A549 (cell line): ENCODE results near the gene NCAPH2. TPM values are rescaled to one million over a fixed set of nuclear protein-coding genes. Genes with fewer than 3 reads are reported as not detected.
A peak's percentile ranks its signal among the peaks of the same experiment; 100 is the strongest.

Source experiments
- BHLHE40 ChIP-seq: IDR thresholded peaks from 2 replicates; pipeline ENCODE4 v1.6.1; 2012; ENCODE audit warnings: low read depth, low read length, inconsistent platforms
- CBX2 ChIP-seq: fragments of 200-600 bp; sonication (generic); IDR thresholded peaks from 2 replicates; pipeline ENCODE4 v1.6.1; 2016; ENCODE audit warnings: low read depth, mild to moderate bottlenecking, borderline replicate concordance
- CHD2 ChIP-seq: fragments of 150-350 bp; IDR thresholded peaks from 2 replicates; pipeline ENCODE4 v1.6.1; 2014; ENCODE audit warnings: low read length; ENCODE audit not compliant: partially characterized antibody
- CHD4 ChIP-seq: fragments of 200-600 bp; sonication (generic); IDR thresholded peaks from 2 replicates; pipeline ENCODE4 v1.6.1; 2016; ENCODE audit warnings: antibody characterized with exemption, mild to moderate bottlenecking, borderline replicate concordance
- EHF ChIP-seq: fragments of 250-450 bp; sonication (Bioruptor Pico); IDR thresholded peaks from 2 replicates; pipeline ENCODE4 v1.5.0; 2020; ENCODE audit warnings: mild to moderate bottlenecking
- EP300 ChIP-seq, 2 experiments: fragments of >200 bp; sonication (Bioruptor Twin); formaldehyde crosslinking; IDR thresholded peaks; 2 replicates in 1 of 2; 3 replicates in 1 of 2; pipeline ENCODE4 v1.6.1; 2016 to 2017
- ESRRA ChIP-seq: fragments of 150-350 bp; IDR thresholded peaks from 2 replicates; pipeline ENCODE4 v1.6.1; 2014; ENCODE audit warnings: mild to moderate bottlenecking, low read length, borderline replicate concordance
- FOSL2 ChIP-seq, 2 experiments: fragments of 450-650 bp in 1 of 2; fragments of >200 bp in 1 of 2; sonication (Bioruptor Twin) in 1 of 2; formaldehyde crosslinking; IDR thresholded peaks; 2 replicates each; pipeline versions ENCODE4 v1.5.0 to v1.6.1; 2016 to 2020; ENCODE audit warnings: mild to moderate bottlenecking in 1 of 2, moderate library complexity in 1 of 2
- HDAC2 ChIP-seq: fragments of 200-600 bp; sonication (generic); IDR thresholded peaks from 2 replicates; pipeline ENCODE4 v1.6.1; 2016
- HEYL ChIP-seq: fragments of 250-450 bp; sonication (Bioruptor Pico); IDR thresholded peaks from 2 replicates; pipeline ENCODE4 v1.8.0; 2021; ENCODE audit warnings: mild to moderate bottlenecking, moderate library complexity
- HOXA7 ChIP-seq: fragments of 250-450 bp; sonication (Bioruptor Pico); IDR thresholded peaks from 2 replicates; pipeline ENCODE4 v1.5.0; 2020; ENCODE audit warnings: mild to moderate bottlenecking, moderate library complexity
- HOXB5 ChIP-seq: fragments of 250-450 bp; sonication (Bioruptor Pico); IDR thresholded peaks from 2 replicates; pipeline ENCODE4 v1.5.0; 2020; ENCODE audit warnings: mild to moderate bottlenecking, moderate library complexity
- JUNB ChIP-seq: fragments of >200 bp; sonication (Bioruptor Twin); formaldehyde crosslinking; IDR thresholded peaks from 2 replicates; pipeline ENCODE4 v1.6.1; 2016
- KDM1A ChIP-seq: fragments of 200-600 bp; sonication (generic); IDR thresholded peaks from 2 replicates; pipeline ENCODE4 v1.6.1; 2016; ENCODE audit warnings: low read depth, mild to moderate bottlenecking
- KDM5A ChIP-seq: fragments of 200-600 bp; sonication (generic); IDR thresholded peaks from 2 replicates; pipeline ENCODE4 v1.6.1; 2016; ENCODE audit warnings: antibody characterized with exemption, mild to moderate bottlenecking
- MAFK ChIP-seq: fragments of 450-650 bp; IDR thresholded peaks from 2 replicates; pipeline ENCODE4 v1.6.1; 2014; ENCODE audit not compliant: partially characterized antibody
- NFE2L2 ChIP-seq: fragments of 150-350 bp; conservative IDR thresholded peaks from 2 replicates; pipeline ENCODE4 v1.6.1; 2014; ENCODE audit warnings: low read length
- NPAS2 ChIP-seq: fragments of 250-450 bp; sonication (Bioruptor Pico); IDR thresholded peaks from 2 replicates; pipeline ENCODE4 v1.8.0; 2022; ENCODE audit warnings: mild to moderate bottlenecking, moderate library complexity, borderline replicate concordance
- NR3C1 ChIP-seq: fragments of >200 bp; sonication (Bioruptor Twin); formaldehyde crosslinking; IDR thresholded peaks from 3 replicates; pipeline ENCODE4 v1.6.1; 2017
- PHF8 ChIP-seq: fragments of 200-600 bp; sonication (generic); IDR thresholded peaks from 2 replicates; pipeline ENCODE4 v1.6.1; 2016; ENCODE audit warnings: low read depth, mild to moderate bottlenecking, antibody characterized with exemption, moderate library complexity, borderline replicate concordance
- RAD21 ChIP-seq, 2 experiments: fragments of >200 bp in 1 of 2; sonication (Bioruptor Twin) in 1 of 2; formaldehyde crosslinking in 1 of 2; IDR thresholded peaks in 1 of 2; conservative IDR thresholded peaks in 1 of 2; 2 replicates in 1 of 2; 3 replicates in 1 of 2; pipeline ENCODE4 v1.6.1; 2012 to 2018; ENCODE audit warnings: inconsistent platforms in 1 of 2
- RARB ChIP-seq: fragments of 250-450 bp; sonication (Bioruptor Pico); IDR thresholded peaks from 2 replicates; pipeline ENCODE4 v1.8.0; 2021; ENCODE audit warnings: mild to moderate bottlenecking, moderate library complexity
- RCOR1 ChIP-seq: fragments of 150-350 bp; IDR thresholded peaks from 2 replicates; pipeline ENCODE4 v1.6.1; 2014; ENCODE audit warnings: antibody characterized with exemption, low read length, low read depth
- RFX5 ChIP-seq: fragments of 450-650 bp; IDR thresholded peaks from 2 replicates; pipeline ENCODE4 v1.7.1; 2014; ENCODE audit warnings: antibody characterized with exemption, mild to moderate bottlenecking, moderate library complexity
- TP53 ChIP-seq: fragments of 250-450 bp; sonication (Bioruptor Pico); IDR thresholded peaks from 2 replicates; pipeline ENCODE4 v1.5.0; 2021; ENCODE audit warnings: mild to moderate bottlenecking, moderate library complexity
- ZC3H11A ChIP-seq: fragments of 450-650 bp; IDR thresholded peaks from 2 replicates; pipeline ENCODE4 v1.6.1; 2014; ENCODE audit warnings: antibody characterized with exemption, mild to moderate bottlenecking
- ZFP36 ChIP-seq: fragments of 450-650 bp; IDR thresholded peaks from 2 replicates; pipeline ENCODE4 v1.6.1; 2014; ENCODE audit warnings: borderline replicate concordance; ENCODE audit not compliant: partially characterized antibody
- ZNF302 ChIP-seq: fragments of 250-450 bp; sonication (Bioruptor Pico); IDR thresholded peaks from 2 replicates; pipeline ENCODE4 v1.9.0; 2021; ENCODE audit warnings: inconsistent platforms, mild to moderate bottlenecking, moderate library complexity
- polyA plus RNA-seq, 4 experiments: library from polyadenylated mRNA; depleted of rRNA in 3 of 4; stranded (reverse); fragments of >200 nt; fragmentation: RNase III in 1 of 4; extraction: RNeasy Plus Mini Kit Qiagen cat#74134 plus additional on column Dnase treatment in 1 of 4; gene quantifications; 2 replicates in 3 of 4; 3 replicates in 1 of 4; pipeline ENCODE4 v1.2.3, GENCODE V29; 2011 to 2017
- TF ChIP-seq, protein P1 (sequence below): fragments of >200 bp; sonication (Bioruptor Twin); formaldehyde crosslinking; IDR thresholded peaks from 3 replicates; pipeline ENCODE4 v1.6.1; 2016
- TF ChIP-seq, protein P2 (sequence below): IDR thresholded peaks from 2 replicates; pipeline ENCODE4 v1.6.1; 2012; ENCODE audit warnings: low read depth, borderline replicate concordance
- TF ChIP-seq, protein P3 (sequence below): fragments of >200 bp; sonication (Bioruptor Twin); formaldehyde crosslinking; IDR thresholded peaks from 3 replicates; pipeline ENCODE4 v1.5.1; 2016
- TF ChIP-seq, protein P4 (sequence below): fragments of >200 bp; sonication (Bioruptor Twin); formaldehyde crosslinking; IDR thresholded peaks from 2 replicates; pipeline ENCODE4 v1.6.1; 2016
- TF ChIP-seq, protein P5 (sequence below): IDR thresholded peaks from 2 replicates; pipeline ENCODE4 v1.6.1; 2012
- TF ChIP-seq, protein P6 (sequence below): fragments of 200-600 bp; sonication (generic); IDR thresholded peaks from 2 replicates; pipeline ENCODE4 v1.6.1; 2016; ENCODE audit warnings: antibody characterized with exemption, mild to moderate bottlenecking, moderate library complexity
- TF ChIP-seq, protein P7 (sequence below): IDR thresholded peaks from 2 replicates; pipeline ENCODE4 v1.6.1; 2012

The NCAPH2 gene
- polyA plus RNA-seq, 2 of the 4 experiments (the other 2 are of a cell fraction), result 14.3 to 27.7 TPM

DNA sequence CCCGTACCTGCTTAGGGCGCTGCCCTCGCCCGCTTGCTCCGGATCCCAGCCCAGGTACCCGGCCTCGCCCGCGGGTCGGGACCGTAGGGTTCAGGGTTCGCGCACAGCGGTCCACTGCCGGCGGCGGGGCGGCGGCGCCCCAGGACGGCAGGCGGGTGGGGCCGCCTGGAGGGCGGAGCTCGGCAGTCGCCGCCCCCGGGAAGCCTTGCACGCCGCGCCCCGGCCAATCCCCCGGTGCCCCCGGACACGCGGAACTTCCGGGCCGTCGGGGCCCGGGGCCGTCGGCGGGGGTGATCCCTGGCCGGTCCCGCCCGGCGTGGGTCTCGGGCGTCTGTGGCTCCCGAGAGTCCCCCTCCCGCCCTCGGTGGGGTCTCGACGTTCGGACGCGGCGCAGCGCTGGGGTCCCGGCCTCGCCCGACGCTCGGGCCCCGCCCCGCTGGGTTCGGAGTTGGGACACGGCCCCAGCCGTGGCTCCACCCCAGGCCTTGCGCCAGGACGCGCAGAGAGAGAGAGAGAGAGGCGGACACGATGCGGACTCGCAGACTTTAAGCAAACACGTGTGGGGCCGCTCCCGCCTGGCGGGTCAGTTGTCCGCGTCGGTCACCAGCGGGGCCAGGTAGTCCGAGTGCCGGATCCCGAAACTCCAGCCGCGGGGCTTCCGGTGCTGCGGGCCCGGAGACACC is 22.0 kb downstream of the NCAPH2 start, which contains the start of gene TYMP (continued):
- TF ChIP-seq, protein P1, sequence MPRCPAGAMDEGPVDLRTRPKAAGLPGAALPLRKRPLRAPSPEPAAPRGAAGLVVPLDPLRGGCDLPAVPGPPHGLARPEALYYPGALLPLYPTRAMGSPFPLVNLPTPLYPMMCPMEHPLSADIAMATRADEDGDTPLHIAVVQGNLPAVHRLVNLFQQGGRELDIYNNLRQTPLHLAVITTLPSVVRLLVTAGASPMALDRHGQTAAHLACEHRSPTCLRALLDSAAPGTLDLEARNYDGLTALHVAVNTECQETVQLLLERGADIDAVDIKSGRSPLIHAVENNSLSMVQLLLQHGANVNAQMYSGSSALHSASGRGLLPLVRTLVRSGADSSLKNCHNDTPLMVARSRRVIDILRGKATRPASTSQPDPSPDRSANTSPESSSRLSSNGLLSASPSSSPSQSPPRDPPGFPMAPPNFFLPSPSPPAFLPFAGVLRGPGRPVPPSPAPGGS, result peak; percentile 72; the same call in 2 of the 3 replicates
- no peak for TF ChIP-seq HOXB5 (CRISPR knock-in tag)
- no peak for TF ChIP-seq ESRRA
- TF ChIP-seq, protein P2, sequence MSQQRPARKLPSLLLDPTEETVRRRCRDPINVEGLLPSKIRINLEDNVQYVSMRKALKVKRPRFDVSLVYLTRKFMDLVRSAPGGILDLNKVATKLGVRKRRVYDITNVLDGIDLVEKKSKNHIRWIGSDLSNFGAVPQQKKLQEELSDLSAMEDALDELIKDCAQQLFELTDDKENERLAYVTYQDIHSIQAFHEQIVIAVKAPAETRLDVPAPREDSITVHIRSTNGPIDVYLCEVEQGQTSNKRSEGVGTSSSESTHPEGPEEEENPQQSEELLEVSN, result peak; percentile 76
- TF ChIP-seq JUNB, result no peak
- no peak for TF ChIP-seq RAD21 (conservative IDR thresholded peaks at IDR 0.05 in 1 of 2, IDR thresholded peaks at IDR 0.05 in 1 of 2)
- TF ChIP-seq KDM1A, result no peak
- TF ChIP-seq TP53 (CRISPR knock-in tag), result no peak
- TF ChIP-seq, protein P3, sequence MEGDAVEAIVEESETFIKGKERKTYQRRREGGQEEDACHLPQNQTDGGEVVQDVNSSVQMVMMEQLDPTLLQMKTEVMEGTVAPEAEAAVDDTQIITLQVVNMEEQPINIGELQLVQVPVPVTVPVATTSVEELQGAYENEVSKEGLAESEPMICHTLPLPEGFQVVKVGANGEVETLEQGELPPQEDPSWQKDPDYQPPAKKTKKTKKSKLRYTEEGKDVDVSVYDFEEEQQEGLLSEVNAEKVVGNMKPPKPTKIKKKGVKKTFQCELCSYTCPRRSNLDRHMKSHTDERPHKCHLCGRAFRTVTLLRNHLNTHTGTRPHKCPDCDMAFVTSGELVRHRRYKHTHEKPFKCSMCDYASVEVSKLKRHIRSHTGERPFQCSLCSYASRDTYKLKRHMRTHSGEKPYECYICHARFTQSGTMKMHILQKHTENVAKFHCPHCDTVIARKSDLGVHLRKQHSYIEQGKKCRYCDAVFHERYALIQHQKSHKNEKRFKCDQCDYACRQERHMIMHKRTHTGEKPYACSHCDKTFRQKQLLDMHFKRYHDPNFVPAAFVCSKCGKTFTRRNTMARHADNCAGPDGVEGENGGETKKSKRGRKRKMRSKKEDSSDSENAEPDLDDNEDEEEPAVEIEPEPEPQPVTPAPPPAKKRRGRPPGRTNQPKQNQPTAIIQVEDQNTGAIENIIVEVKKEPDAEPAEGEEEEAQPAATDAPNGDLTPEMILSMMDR, result no peak
- no peak for TF ChIP-seq HEYL (CRISPR knock-in tag)
- no peak for TF ChIP-seq FOSL2 (IDR thresholded peaks at IDR 0.05)
- TF ChIP-seq FOSL2 (CRISPR knock-in tag; IDR thresholded peaks at IDR 0.05), result no peak
- TF ChIP-seq, protein P4, sequence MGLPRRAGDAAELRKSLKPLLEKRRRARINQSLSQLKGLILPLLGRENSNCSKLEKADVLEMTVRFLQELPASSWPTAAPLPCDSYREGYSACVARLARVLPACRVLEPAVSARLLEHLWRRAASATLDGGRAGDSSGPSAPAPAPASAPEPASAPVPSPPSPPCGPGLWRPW, result no peak
- no peak for TF ChIP-seq RCOR1
- TF ChIP-seq, protein P5, sequence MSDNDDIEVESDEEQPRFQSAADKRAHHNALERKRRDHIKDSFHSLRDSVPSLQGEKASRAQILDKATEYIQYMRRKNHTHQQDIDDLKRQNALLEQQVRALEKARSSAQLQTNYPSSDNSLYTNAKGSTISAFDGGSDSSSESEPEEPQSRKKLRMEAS, result peak; percentile 92
- no peak for TF ChIP-seq ZNF302
- TF ChIP-seq CHD2, result no peak
- no peak for TF ChIP-seq HDAC2
- no peak for TF ChIP-seq BHLHE40
- TF ChIP-seq, protein P6, sequence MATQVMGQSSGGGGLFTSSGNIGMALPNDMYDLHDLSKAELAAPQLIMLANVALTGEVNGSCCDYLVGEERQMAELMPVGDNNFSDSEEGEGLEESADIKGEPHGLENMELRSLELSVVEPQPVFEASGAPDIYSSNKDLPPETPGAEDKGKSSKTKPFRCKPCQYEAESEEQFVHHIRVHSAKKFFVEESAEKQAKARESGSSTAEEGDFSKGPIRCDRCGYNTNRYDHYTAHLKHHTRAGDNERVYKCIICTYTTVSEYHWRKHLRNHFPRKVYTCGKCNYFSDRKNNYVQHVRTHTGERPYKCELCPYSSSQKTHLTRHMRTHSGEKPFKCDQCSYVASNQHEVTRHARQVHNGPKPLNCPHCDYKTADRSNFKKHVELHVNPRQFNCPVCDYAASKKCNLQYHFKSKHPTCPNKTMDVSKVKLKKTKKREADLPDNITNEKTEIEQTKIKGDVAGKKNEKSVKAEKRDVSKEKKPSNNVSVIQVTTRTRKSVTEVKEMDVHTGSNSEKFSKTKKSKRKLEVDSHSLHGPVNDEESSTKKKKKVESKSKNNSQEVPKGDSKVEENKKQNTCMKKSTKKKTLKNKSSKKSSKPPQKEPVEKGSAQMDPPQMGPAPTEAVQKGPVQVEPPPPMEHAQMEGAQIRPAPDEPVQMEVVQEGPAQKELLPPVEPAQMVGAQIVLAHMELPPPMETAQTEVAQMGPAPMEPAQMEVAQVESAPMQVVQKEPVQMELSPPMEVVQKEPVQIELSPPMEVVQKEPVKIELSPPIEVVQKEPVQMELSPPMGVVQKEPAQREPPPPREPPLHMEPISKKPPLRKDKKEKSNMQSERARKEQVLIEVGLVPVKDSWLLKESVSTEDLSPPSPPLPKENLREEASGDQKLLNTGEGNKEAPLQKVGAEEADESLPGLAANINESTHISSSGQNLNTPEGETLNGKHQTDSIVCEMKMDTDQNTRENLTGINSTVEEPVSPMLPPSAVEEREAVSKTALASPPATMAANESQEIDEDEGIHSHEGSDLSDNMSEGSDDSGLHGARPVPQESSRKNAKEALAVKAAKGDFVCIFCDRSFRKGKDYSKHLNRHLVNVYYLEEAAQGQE, result no peak
- TF ChIP-seq NFE2L2, result no peak
- TF ChIP-seq CBX2, result no peak
- no peak for TF ChIP-seq ZC3H11A
- TF ChIP-seq RFX5, result no peak
- no peak for TF ChIP-seq RARB (CRISPR knock-in tag)
- no peak for TF ChIP-seq ZFP36
- TF ChIP-seq EP300 (IDR thresholded peaks at IDR 0.05), result no peak
- TF ChIP-seq, protein P7, sequence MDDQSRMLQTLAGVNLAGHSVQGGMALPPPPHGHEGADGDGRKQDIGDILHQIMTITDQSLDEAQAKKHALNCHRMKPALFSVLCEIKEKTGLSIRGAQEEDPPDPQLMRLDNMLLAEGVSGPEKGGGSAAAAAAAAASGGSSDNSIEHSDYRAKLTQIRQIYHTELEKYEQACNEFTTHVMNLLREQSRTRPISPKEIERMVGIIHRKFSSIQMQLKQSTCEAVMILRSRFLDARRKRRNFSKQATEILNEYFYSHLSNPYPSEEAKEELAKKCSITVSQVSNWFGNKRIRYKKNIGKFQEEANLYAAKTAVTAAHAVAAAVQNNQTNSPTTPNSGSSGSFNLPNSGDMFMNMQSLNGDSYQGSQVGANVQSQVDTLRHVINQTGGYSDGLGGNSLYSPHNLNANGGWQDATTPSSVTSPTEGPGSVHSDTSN, result no peak; the same call in none of the 2 replicates
- TF ChIP-seq NPAS2 (CRISPR knock-in tag), result peak; percentile 78; the same call in 1 of the 2 replicates
- no peak for TF ChIP-seq HOXA7 (CRISPR knock-in tag)
- no peak for TF ChIP-seq MAFK
- no peak for TF ChIP-seq EHF
- TF ChIP-seq NR3C1, result no peak
- TF ChIP-seq CHD4, result no peak
- no peak for TF ChIP-seq KDM5A
- no peak for TF ChIP-seq PHF8
